Measurements from ENCODE around the gene SLFN12L. TPM values are rescaled to one million over a fixed set of nuclear protein-coding genes. Genes with fewer than 3 reads are reported as not detected.

The SLFN12L gene
- 0.16 and 0.25 TPM in 2 replicates for total RNA-seq

DNA sequence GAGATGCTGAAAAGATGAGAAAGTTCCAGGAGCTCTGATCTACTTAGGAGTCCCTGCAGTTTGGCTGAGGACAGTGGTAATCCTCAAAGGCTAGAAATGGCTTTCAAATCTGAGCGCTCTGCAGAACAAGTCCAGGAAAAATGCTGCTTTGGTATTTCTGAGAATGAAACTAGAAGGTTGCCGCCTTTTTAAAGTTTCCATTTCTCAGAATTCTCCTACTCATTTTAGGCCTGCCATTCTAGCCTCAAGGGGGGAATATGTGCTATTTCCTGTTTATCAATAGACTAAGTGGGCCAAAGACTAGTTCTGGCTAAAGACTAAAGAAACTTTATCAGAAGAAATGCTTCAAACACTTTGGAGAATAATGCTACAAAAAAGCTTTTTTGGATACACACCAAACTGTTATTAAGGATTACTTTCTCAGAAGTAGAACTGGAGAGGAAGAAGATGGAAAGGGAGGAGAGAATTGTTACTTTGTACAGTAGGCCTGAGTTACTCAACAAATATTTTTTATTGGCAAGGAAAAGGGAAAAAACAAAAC, at the start of gene SLFN12L:
Gene SLFN12L (minus strand): TSS at position 78 of the 541 bp plus-strand sequence. CDS start 15,314 bp downstream, outside the sequence.

DNA sequence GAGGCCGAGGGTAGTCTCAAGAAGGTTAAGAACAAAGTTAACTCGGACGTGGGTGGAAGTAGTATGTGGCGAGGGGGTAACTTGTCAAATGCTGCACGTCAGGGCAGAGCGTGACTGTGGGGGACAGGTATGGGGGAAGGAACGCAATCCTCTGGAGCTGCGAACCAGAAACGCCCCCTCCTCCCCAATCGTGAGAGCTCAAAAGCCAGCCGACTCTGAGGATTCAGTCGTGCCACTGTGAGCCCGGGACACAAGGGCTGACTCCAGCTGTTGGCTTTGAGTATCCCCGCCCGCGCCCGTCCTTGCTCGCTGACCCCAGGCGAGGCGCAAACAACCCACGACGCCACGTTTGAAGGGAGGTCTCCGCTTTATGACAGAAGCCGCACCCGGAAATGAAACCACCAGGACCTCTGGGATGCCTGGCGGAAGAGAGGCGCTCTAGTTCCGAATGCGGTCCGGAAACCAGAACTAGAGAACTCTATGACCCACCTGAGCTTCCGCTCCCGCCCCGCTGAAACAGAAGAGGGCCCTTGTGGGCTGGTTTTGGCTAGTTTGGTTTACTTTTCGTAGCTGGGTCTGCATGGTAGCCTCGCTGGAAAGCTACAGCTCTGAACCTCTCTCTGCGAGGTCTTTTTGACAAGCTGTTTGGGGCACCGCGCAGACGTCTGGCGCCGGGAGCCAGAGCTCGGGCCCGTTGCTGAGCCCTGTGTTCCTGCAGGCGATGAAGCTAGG, 40.9 kb upstream of the SLFN12L start, which contains the start of gene PEX12:
Gene PEX12 (minus strand): TSS at position 375 of the 732 bp plus-strand sequence. CDS start 550 bp downstream, outside the sequence.

DNA sequence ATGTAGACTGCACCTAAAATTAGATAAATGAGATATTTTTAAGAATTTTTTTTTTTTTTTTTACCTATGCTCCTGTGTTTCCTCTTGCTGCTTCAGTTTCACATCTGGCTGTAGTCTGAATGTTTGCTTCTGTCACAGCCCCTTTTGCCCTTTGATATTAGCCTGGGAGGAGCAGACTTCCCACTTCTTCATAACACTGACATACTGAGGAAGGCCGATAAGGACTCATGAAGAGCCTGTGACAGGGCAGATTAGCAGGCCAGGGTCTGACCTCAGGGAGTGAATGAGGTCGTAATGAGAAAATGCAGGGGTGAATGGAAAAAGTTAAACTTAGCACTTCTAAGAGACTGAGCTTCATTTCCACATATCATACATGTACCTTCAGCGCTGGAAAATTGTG, 23.2 kb upstream of the SLFN12L start, which contains the start of gene SLFN14:
Gene SLFN14 (minus strand): TSS at position 117 of the 400 bp plus-strand sequence. CDS start 2,757 bp downstream, outside the sequence.

DNA sequence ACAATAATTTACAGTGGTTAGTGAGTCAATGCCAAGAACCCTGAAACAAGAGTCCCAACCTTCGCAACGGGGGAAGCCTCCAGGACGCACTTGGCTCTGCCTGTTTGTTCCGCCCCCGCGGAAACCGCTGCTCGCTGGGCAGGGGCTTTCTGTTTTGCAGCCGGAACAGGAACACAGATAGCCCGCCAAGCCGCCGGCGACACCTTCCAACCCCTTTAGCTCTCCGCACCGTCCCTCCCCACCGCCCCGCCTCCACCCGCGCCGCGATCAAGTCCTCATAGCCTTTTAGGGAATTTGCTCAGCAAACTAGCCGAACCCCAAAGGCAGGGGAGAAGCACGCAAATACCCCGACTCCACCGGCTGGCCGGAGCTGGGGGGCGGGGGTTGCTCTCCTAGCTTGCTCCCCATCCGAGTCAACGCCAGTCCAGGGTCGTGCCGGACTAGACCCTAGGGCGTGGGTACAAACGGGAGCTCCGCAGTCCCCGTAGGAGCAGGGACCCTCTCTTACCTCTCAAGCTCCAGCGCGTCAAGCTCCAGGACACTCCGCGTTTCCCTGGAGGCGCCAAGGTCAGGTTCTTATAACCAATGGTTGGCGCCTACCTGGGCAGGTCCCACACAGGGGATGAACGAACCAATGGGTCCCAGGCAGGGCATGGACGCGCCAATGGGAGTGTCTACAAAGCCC, 89.1 kb downstream of the SLFN12L start, which contains the start of gene SLFN13:
Gene SLFN13 (minus strand): TSS at position 553 of the 685 bp plus-strand sequence. CDS start 3,086 bp downstream, outside the sequence.

DNA sequence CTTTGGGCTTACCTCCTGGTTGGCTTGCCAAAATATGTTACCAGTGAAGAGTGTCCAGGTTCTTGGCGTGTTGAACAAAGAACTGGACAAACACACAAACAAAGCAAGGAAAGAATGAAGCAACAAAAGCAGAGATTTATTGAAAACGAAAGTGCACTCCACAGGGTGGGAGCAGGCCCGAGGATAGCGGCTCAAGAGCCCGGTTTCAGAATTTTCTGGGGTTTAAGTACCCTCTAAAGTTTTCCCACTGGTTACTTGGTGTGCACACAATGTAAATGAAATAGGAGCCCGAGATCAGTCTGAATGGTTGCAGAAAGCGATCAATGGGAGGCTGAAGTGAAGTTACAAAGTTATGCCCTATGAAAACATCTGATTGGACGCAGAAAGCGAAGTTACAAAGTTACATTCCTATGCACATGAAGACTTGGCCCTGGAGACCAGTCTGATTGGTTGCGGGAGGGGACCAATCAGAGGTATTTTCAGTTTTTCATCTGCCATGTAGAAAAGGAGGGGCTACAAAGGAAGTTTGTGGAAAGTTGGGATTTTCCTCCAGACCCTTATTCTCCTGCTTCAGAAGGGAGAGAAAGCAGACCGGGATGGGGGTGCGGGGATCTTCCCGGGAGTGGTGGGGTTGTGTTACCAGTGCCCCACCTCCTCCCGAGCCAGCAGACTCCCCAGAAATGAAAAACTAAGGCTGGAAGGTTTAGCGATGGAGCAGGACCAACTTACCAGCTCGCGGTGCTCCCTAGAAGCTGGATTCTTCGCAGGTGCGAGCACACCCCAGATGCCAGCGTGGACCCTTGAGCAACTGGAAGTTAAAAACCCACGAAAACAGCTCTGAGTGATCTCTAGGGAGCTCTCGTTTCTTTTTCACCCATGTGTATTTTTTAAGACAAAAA, 105.1 kb downstream of the SLFN12L start, which contains the start of gene SLFN12:
Gene SLFN12 (minus strand): TSS at position 325 of the 899 bp plus-strand sequence. CDS start 9,472 bp downstream, outside the sequence.

Other genes with a start within 250 kb of the SLFN12L start
- 70.3 and 80.1 TPM in 2 replicates for gene SLFN11, start 164.1 kb downstream of the SLFN12L start, total RNA-seq
- 36.1 and 87.1 TPM in 2 replicates for gene SLFN12, start 105.2 kb downstream of the SLFN12L start, total RNA-seq
- 2.6 and 6.2 TPM in 2 replicates for gene SLFN13, start 88.9 kb downstream of the SLFN12L start, total RNA-seq
- gene SLFN14, start 23.1 kb upstream of the SLFN12L start, total RNA-seq = not detected in 2 replicates
- 2.1 and 4.1 TPM in 2 replicates for gene PEX12, start 40.9 kb upstream of the SLFN12L start, total RNA-seq
- 84.2 and 152 TPM in 2 replicates for gene AP2B1, start 49.6 kb upstream of the SLFN12L start, total RNA-seq
- gene RASL10B, start 194.0 kb upstream of the SLFN12L start, total RNA-seq = 0.57 TPM in 1 of 2 replicates, not detected in the other
- not detected in 2 replicates for gene GAS2L2, start 215.6 kb upstream of the SLFN12L start, total RNA-seq
- gene C17orf50, start 223.2 kb upstream of the SLFN12L start, total RNA-seq = not detected in 2 replicates

Data from bladder microvascular endothelial cell (primary cell).